Stimulated activated CD8-positive, alpha-beta memory T cell treated with anti-CD3 and anti-CD28 coated beads, Interleukin-12 subunit alpha, Interleukin-12 subunit beta, amount 100 ng/mL, for 24 hours (primary cell): Measurements from ENCODE around the gene PDE1A.
"Not testable (repeated sequence)": the region's sequence is repeated elsewhere in the genome, so short reads cannot be mapped to it uniquely, and the experiment has no call there.

Source experiments
- DNase-seq: peaks from one replicate; pipeline ENCODE4 v3.0.0-alpha.2; 2020; ENCODE audit errors: extremely low read depth

The PDE1A gene

GRCh38 chr2:182358601-182359000 is 68.2 kb downstream of the PDE1A start:
- no peak for DNase-seq

GRCh38 chr2:182355815-182356214 is 71.0 kb downstream of the PDE1A start:
- no peak for DNase-seq

GRCh38 chr2:182351427-182351826 is 75.4 kb downstream of the PDE1A start:
- no peak for DNase-seq

GRCh38 chr2:182349268-182349667 is 77.6 kb downstream of the PDE1A start:
- no peak for DNase-seq

GRCh38 chr2:182345384-182345783 is 81.5 kb downstream of the PDE1A start:
- no peak for DNase-seq

- DNase-seq: no peak
Observed at GRCh38 chr2:182330451-182331305, 96.2 kb downstream of the PDE1A start.

- no peak for DNase-seq
Observed at GRCh38 chr2:182324665-182325064, 102.2 kb downstream of the PDE1A start.

- DNase-seq: no peak
Observed at GRCh38 chr2:182321096-182321495, 105.7 kb downstream of the PDE1A start.

- DNase-seq: no peak
Observed at GRCh38 chr2:182319556-182320505, 107.0 kb downstream of the PDE1A start.

GRCh38 chr2:182318466-182319220 is 108.2 kb downstream of the PDE1A start:
- DNase-seq: no peak

GRCh38 chr2:182316950-182317349 is 109.9 kb downstream of the PDE1A start:
- no peak for DNase-seq

- no peak for DNase-seq
Observed at GRCh38 chr2:182302972-182303371, 123.9 kb downstream of the PDE1A start.

GRCh38 chr2:182302174-182302573 is 124.7 kb downstream of the PDE1A start:
- no peak for DNase-seq

- DNase-seq: no peak
Observed at GRCh38 chr2:182301093-182301492, 125.7 kb downstream of the PDE1A start.

GRCh38 chr2:182300608-182301007 is 126.2 kb downstream of the PDE1A start:
- DNase-seq: no peak

- no peak for DNase-seq
Observed at GRCh38 chr2:182299632-182300031, 127.2 kb downstream of the PDE1A start.

GRCh38 chr2:182298456-182298855 is 128.4 kb downstream of the PDE1A start:
- DNase-seq: no peak

GRCh38 chr2:182291296-182291695 is 135.5 kb downstream of the PDE1A start:
- DNase-seq: no peak

- no peak for DNase-seq
Observed at GRCh38 chr2:182283512-182283911, 143.3 kb downstream of the PDE1A start.

- DNase-seq: no peak
Observed at GRCh38 chr2:182281276-182281675, 145.6 kb downstream of the PDE1A start.

- DNase-seq: no peak
Observed at GRCh38 chr2:182280118-182280517, 146.7 kb downstream of the PDE1A start.

GRCh38 chr2:182276662-182277061 is 150.2 kb downstream of the PDE1A start:
- DNase-seq: not testable (repeated sequence)
